Measurements from ENCODE around the gene LTN1. TPM values are rescaled to one million over a fixed set of nuclear protein-coding genes. Genes with fewer than 3 reads are reported as not detected.
A peak's percentile ranks its signal among the peaks of the same experiment; 100 is the strongest.
"Not testable (repeated sequence)": the region's sequence is repeated elsewhere in the genome, so short reads cannot be mapped to it uniquely, and the experiment has no call there.

The LTN1 gene
- total RNA-seq, 2 donors from 2014 or later = 19.8 to 21.8 TPM

DNA sequence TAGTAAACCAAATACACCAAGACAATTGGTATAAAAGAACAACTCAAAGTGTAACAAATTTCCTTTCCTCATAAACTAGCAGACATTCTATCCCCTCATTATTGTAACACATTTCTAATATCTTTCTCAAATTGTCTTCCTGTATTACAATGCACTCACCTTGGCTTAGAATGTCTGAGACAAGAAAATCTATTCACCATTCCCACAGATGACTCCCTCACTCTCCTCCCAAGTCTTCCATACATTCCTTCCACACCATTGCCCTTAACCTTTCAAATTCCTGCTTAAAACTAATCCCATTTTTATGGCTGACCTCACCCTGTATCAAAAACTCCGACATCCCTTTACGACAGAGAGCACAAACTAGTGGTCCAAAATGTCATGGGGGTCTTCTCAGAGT lies 56.0 kb downstream of the LTN1 start:
- Mint-ChIP-seq H3K4me1 (peaks cover 2% of the 10 kb centered on the region), H3K36me3 (ENCODE audit: low read depth) (peaks cover 43% of the 10 kb centered on the region), H3K9me3 (no peaks in the 10 kb centered on the region), H3K27me3 (ENCODE audit: insufficient read depth) (no peaks in the 10 kb centered on the region), H3K27ac (peak overlapping the region; percentile 6), H3K4me3 (no peak overlapping the region)
- Histone ChIP-seq H3K9ac (ENCODE audit: extremely low read depth, low read length, poor library complexity, severe bottlenecking) (no peak overlapping the region), H3K27me3 (ENCODE audit: control insufficient read depth, insufficient read depth, low read length, poor library complexity, severe bottlenecking) (no peaks in the 10 kb centered on the region), H3K27ac (ENCODE audit: low read depth, low read length) (no peak overlapping the region), H3K9me3 (ENCODE audit: control insufficient read depth, low read length) (no peaks in the 10 kb centered on the region), H3K4me1 (ENCODE audit: control insufficient read depth, insufficient read depth, low read length) (no peaks in the 10 kb centered on the region), H3K4me3 (ENCODE audit: low read length) (no peak overlapping the region), H3K36me3 (ENCODE audit: control insufficient read depth, insufficient read depth, low read length) (peaks cover 59% of the 10 kb centered on the region)
- TF ChIP-seq, protein P1, sequence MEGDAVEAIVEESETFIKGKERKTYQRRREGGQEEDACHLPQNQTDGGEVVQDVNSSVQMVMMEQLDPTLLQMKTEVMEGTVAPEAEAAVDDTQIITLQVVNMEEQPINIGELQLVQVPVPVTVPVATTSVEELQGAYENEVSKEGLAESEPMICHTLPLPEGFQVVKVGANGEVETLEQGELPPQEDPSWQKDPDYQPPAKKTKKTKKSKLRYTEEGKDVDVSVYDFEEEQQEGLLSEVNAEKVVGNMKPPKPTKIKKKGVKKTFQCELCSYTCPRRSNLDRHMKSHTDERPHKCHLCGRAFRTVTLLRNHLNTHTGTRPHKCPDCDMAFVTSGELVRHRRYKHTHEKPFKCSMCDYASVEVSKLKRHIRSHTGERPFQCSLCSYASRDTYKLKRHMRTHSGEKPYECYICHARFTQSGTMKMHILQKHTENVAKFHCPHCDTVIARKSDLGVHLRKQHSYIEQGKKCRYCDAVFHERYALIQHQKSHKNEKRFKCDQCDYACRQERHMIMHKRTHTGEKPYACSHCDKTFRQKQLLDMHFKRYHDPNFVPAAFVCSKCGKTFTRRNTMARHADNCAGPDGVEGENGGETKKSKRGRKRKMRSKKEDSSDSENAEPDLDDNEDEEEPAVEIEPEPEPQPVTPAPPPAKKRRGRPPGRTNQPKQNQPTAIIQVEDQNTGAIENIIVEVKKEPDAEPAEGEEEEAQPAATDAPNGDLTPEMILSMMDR (conservative IDR thresholded peaks at IDR 0.05) = no peak
- no peak for DNase-seq
- WGBS, 2 experiments (ENCODE audit: insufficient coverage in 1 of 2, insufficient read length in 1 of 2) = 98 to 100% methylated on average over 2 of the region's 2 CpGs

GRCh38 chr21:28936036-28936435 lies 56.6 kb downstream of the LTN1 start:
- 80% methylated on average over 1 of the region's 1 CpG; no CpG with 5 or more reads in 1 of the 2 experiments for WGBS, 2 experiments (ENCODE audit: insufficient coverage in 1 of 2, insufficient read length in 1 of 2)
- peaks cover 55% of the 10 kb centered on the region for H3K36me3 ChIP-seq (ENCODE audit: control insufficient read depth, insufficient read depth, low read length)
- no peak overlapping the region for H3K4me3 ChIP-seq (ENCODE audit: low read length)
- no peak overlapping the region for H3K9ac ChIP-seq (ENCODE audit: extremely low read depth, low read length, poor library complexity, severe bottlenecking)
- TF ChIP-seq, protein P1 (conservative IDR thresholded peaks at IDR 0.05) = no peak
- no peaks in the 10 kb centered on the region for H3K9me3 ChIP-seq (ENCODE audit: control insufficient read depth, low read length)
- no peak overlapping the region for H3K27ac Mint-ChIP-seq
- H3K27me3 Mint-ChIP-seq (ENCODE audit: insufficient read depth) = no peaks in the 10 kb centered on the region
- no peaks in the 10 kb centered on the region for H3K27me3 ChIP-seq (ENCODE audit: control insufficient read depth, insufficient read depth, low read length, poor library complexity, severe bottlenecking)
- no peaks in the 10 kb centered on the region for H3K9me3 Mint-ChIP-seq
- H3K36me3 Mint-ChIP-seq (ENCODE audit: low read depth) = peaks cover 43% of the 10 kb centered on the region
- H3K4me3 Mint-ChIP-seq = no peak overlapping the region
- no peaks in the 10 kb centered on the region for H3K4me1 ChIP-seq (ENCODE audit: control insufficient read depth, insufficient read depth, low read length)
- peaks cover 2% of the 10 kb centered on the region for H3K4me1 Mint-ChIP-seq
- H3K27ac ChIP-seq (ENCODE audit: low read depth, low read length) = no peak overlapping the region
- no peak for DNase-seq

GRCh38 chr21:28932717-28933116 lies 60.0 kb downstream of the LTN1 start:
- DNase-seq = no peak
- TF ChIP-seq, protein P1 (conservative IDR thresholded peaks at IDR 0.05) = no peak
- H3K4me1 Mint-ChIP-seq = no peaks in the 10 kb centered on the region
- H3K27me3 Mint-ChIP-seq (ENCODE audit: insufficient read depth) = no peaks in the 10 kb centered on the region
- no peaks in the 10 kb centered on the region for H3K9me3 Mint-ChIP-seq
- Histone ChIP-seq H3K27me3 (ENCODE audit: control insufficient read depth, insufficient read depth, low read length, poor library complexity, severe bottlenecking) (no peaks in the 10 kb centered on the region), H3K4me1 (ENCODE audit: control insufficient read depth, insufficient read depth, low read length) (no peaks in the 10 kb centered on the region), H3K4me3 (ENCODE audit: low read length) (no peak overlapping the region), H3K36me3 (ENCODE audit: control insufficient read depth, insufficient read depth, low read length) (peaks cover 54% of the 10 kb centered on the region), H3K27ac (ENCODE audit: low read depth, low read length) (no peak overlapping the region), H3K9ac (ENCODE audit: extremely low read depth, low read length, poor library complexity, severe bottlenecking) (no peak overlapping the region), H3K9me3 (ENCODE audit: control insufficient read depth, low read length) (no peaks in the 10 kb centered on the region)
- WGBS, 2 experiments (ENCODE audit: insufficient coverage in 1 of 2, insufficient read length in 1 of 2) = 86 to 100% methylated on average over 1 to 2 of the region's 2 CpGs
- peaks cover 46% of the 10 kb centered on the region for H3K36me3 Mint-ChIP-seq (ENCODE audit: low read depth)
- no peak overlapping the region for H3K4me3 Mint-ChIP-seq
- no peak overlapping the region for H3K27ac Mint-ChIP-seq

DNA sequence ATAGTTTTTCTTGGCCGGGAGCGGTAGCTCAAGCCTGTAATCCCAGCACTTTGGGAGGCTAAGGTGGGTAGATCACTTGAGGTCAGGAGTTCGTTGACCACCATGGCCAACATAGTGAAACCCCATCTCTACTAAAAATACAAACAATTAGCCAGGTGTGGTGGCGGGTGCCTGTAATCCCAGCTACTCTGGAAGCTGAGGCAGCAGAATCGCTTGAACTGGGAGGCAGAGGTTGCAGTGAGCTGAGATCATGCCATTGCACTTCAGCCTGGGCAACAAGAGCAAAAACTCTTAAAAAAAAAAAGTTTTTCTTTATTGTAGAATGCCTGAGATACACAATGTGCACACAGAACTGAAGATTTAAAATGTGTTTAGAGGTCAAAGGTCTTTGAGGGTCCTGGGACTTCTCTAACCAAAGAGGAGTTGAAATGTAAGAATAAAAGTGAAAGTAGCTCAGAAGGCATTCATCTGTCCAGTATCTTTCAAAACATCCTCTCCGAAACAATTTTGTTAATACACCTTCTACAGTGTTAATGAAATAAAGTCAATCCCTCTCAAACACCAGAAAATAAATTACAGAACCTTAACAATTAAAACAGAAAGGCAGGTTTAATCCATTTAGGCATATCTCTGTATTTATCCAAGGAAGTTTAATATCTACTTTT lies 60.8 kb downstream of the LTN1 start:
- H3K4me3 ChIP-seq (ENCODE audit: low read length); H3K9ac ChIP-seq (ENCODE audit: extremely low read depth, low read length, poor library complexity, severe bottlenecking); H3K4me3 Mint-ChIP-seq; H3K9me3 Mint-ChIP-seq; H3K4me1 ChIP-seq (ENCODE audit: control insufficient read depth, insufficient read depth, low read length); DNase-seq; H3K27ac Mint-ChIP-seq; H3K27me3 Mint-ChIP-seq (ENCODE audit: insufficient read depth); H3K27ac ChIP-seq (ENCODE audit: low read depth, low read length); H3K4me1 Mint-ChIP-seq; H3K9me3 ChIP-seq (ENCODE audit: control insufficient read depth, low read length); H3K27me3 ChIP-seq (ENCODE audit: control insufficient read depth, insufficient read depth, low read length, poor library complexity, severe bottlenecking): not testable (repeated sequence)
- peaks cover 59% of the 10 kb centered on the region for H3K36me3 ChIP-seq (ENCODE audit: control insufficient read depth, insufficient read depth, low read length)
- H3K36me3 Mint-ChIP-seq (ENCODE audit: low read depth) = peaks cover 47% of the 10 kb centered on the region
- WGBS, 2 experiments (ENCODE audit: insufficient coverage in 1 of 2, insufficient read length in 1 of 2) = 97 to 100% methylated on average over 3 to 6 of the region's 6 CpGs

Data from endodermal cell (in vitro differentiated cells).